GM12801 (cell line): ENCODE measurements around the gene TAF9B.

Experiments
- CTCF ChIP-seq: IDR thresholded peaks from one replicate; pipeline ENCODE4 v1.5.1; 2011; ENCODE audit warnings: control low read depth; ENCODE audit not compliant: insufficient read length; ENCODE audit errors: extremely low read depth

Gene TAF9B

GRCh38 chrX:78116766-78117165 lies 22.7 kb downstream of the TAF9B start:
- TF ChIP-seq CTCF, result no peak

- TF ChIP-seq CTCF, result no peak
These were observed 23.1 kb downstream of the TAF9B start for GRCh38 chrX:78116365-78116764.

- TF ChIP-seq CTCF, result no peak
These were observed 28.1 kb downstream of the TAF9B start for GRCh38 chrX:78111140-78111931.

GRCh38 chrX:78109458-78109857 lies 30.0 kb downstream of the TAF9B start:
- TF ChIP-seq CTCF, result no peak

- no peak for TF ChIP-seq CTCF
These were observed 32.8 kb downstream of the TAF9B start for GRCh38 chrX:78106651-78106986.

- TF ChIP-seq CTCF, result no peak
These were observed 33.4 kb downstream of the TAF9B start for GRCh38 chrX:78105944-78106650.

DNA sequence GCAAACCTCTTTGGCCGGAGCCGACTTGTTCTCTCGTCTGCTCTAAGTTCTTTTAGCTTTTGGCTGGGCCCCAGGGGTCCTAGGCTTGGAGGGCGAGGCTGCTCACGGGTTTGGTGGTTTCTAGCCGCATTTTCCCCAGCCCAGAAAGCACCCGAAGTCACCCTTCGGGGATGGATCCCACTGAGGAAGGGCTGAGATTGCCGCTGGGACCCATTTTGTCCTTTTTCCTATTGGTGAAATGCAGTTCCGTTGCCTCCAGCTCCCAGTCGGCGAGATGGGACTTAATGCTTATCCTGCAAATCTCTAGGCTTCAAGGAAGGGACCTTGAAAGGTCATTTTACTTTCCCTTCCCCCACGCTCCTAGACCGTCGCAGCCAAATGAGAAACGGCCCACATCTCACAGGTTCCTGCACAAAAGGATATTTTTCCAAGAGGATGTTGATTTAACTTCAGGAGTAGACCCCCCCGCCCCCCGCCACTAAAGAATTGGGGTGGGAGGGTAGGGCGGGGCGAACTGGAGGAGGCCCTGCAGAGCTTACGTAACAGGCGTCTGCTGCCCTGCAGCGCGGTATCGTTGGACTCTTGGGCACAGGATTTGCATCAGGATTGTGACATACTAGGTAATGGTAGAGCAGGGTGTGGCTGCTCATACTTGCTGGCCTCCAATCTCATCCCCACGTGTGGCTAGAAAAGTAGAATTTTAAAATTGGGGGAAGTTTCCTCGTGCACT lies 34.8 kb downstream of the TAF9B start:
- no peak for TF ChIP-seq CTCF
